ENCODE results near the gene CTBP2. TPM values are rescaled to one million over a fixed set of nuclear protein-coding genes. Genes with fewer than 3 reads are reported as not detected.
A peak's percentile ranks its signal among the peaks of the same experiment; 100 is the strongest.

The CTBP2 gene
- total RNA-seq, 1 experiment from 2014 or later = 97.2 TPM

DNA sequence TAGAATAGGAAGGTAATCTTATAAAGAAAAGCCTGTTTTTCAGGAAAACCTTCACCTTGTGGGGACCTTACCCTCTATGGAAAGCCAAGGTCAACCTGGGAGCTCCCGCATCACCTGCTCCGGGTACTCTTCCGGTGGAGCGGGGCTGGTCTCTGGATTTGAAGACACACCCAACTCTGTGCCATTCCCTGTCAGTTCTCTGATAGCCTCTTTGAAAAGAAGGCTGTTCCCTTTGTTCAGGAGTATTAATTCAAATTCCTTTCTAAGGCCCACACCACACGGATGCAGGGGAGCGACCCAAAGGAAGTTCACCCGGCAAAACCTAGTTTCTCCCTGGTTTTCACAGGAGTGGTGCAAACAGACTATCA is 10.7 kb downstream of the CTBP2 start:
- H3K4me3 ChIP-seq (ENCODE audit: low read depth, low read length) = no peak overlapping the region
- peaks cover 1% of the 10 kb centered on the region; the same call in 1 of the 2 replicates for H3K36me3 ChIP-seq (ENCODE audit: control insufficient read depth, insufficient read depth, low read length)
- no peaks in the 10 kb centered on the region for H3K9me3 ChIP-seq
- H3K27me3 ChIP-seq (replicated peaks; ENCODE audit: control insufficient read depth, insufficient read depth, low read length) = no peaks in the 10 kb centered on the region
- TF ChIP-seq, protein P1, sequence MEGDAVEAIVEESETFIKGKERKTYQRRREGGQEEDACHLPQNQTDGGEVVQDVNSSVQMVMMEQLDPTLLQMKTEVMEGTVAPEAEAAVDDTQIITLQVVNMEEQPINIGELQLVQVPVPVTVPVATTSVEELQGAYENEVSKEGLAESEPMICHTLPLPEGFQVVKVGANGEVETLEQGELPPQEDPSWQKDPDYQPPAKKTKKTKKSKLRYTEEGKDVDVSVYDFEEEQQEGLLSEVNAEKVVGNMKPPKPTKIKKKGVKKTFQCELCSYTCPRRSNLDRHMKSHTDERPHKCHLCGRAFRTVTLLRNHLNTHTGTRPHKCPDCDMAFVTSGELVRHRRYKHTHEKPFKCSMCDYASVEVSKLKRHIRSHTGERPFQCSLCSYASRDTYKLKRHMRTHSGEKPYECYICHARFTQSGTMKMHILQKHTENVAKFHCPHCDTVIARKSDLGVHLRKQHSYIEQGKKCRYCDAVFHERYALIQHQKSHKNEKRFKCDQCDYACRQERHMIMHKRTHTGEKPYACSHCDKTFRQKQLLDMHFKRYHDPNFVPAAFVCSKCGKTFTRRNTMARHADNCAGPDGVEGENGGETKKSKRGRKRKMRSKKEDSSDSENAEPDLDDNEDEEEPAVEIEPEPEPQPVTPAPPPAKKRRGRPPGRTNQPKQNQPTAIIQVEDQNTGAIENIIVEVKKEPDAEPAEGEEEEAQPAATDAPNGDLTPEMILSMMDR (IDR thresholded peaks at IDR 0.05; ENCODE audit: insufficient read depth in 1 of 2, low read depth in 1 of 2, low read length in 1 of 2, severe bottlenecking in 1 of 2, unreplicated experiment in 1 of 2) = no peak
- peaks cover 58% of the 10 kb centered on the region for H3K36me3 Mint-ChIP-seq (ENCODE audit: insufficient read depth, unreplicated experiment)
- no peaks in the 10 kb centered on the region for H3K9me3 Mint-ChIP-seq (ENCODE audit: unreplicated experiment)
- ChIA-PET POLR2A (no interaction called here), CTCF (no interaction called here)
- no peak overlapping the region for H3K4me3 Mint-ChIP-seq (ENCODE audit: unreplicated experiment)
- no TSS peak for BruUV-seq (replicated peaks)
- intact Hi-C loops (cut with micrococcal nuclease; ENCODE audit: unreplicated experiment) = no loop called here
- peaks cover 31% of the 10 kb centered on the region for H3K4me1 Mint-ChIP-seq (ENCODE audit: low read depth, unreplicated experiment)
- DNase-seq = no peak
- H3K27me3 Mint-ChIP-seq (ENCODE audit: insufficient read depth, unreplicated experiment) = no peaks in the 10 kb centered on the region
- H3K4me1 ChIP-seq = peaks cover 13% of the 10 kb centered on the region
- H3K27ac Mint-ChIP-seq (ENCODE audit: unreplicated experiment) = peak overlapping the region; percentile 36

DNA sequence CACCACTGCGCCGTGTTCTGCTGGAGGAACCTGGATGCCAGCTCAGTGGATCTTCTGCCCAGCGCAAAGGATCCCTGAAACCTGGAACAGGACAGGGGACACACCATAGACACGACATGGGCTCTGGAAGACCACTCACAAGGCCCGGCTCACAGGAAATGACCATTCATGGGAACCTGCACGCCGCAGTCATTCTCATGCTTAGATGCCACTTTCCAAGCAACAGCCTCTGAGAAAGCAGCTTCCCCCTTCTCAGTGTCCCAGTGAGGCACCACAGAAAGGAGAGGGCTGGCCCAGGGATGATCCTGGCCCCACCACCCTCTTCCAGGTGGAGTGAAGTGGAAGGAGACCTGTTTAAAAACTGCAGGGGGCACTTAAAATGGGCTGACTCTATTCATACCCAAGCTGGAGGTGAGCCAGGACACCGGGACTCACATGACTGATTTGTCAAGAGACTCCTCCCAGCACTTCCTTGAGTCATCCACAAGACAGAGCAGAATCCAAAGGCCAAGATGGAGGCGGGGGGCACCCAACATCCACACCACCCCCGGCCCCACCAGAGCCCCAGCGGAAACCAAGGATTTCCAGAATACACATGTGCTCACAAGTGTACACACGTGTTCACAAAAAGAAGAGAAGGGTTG is 11.2 kb downstream of the CTBP2 start:
- no TSS peak for BruUV-seq (replicated peaks)
- Mint-ChIP-seq H3K4me3 (ENCODE audit: unreplicated experiment) (no peak overlapping the region), H3K36me3 (ENCODE audit: insufficient read depth, unreplicated experiment) (peaks cover 61% of the 10 kb centered on the region), H3K27me3 (ENCODE audit: insufficient read depth, unreplicated experiment) (no peaks in the 10 kb centered on the region), H3K27ac (ENCODE audit: unreplicated experiment) (peak overlapping the region; percentile 36), H3K4me1 (ENCODE audit: low read depth, unreplicated experiment) (peaks cover 26% of the 10 kb centered on the region), H3K9me3 (ENCODE audit: unreplicated experiment) (no peaks in the 10 kb centered on the region)
- TF ChIP-seq, protein P1 (IDR thresholded peaks at IDR 0.05; ENCODE audit: insufficient read depth in 1 of 2, low read depth in 1 of 2, low read length in 1 of 2, severe bottlenecking in 1 of 2, unreplicated experiment in 1 of 2) = no peak
- Histone ChIP-seq H3K36me3 (ENCODE audit: control insufficient read depth, insufficient read depth, low read length) (peaks cover 1% of the 10 kb centered on the region; the same call in 1 of the 2 replicates), H3K4me3 (ENCODE audit: low read depth, low read length) (no peak overlapping the region), H3K27me3 (replicated peaks; ENCODE audit: control insufficient read depth, insufficient read depth, low read length) (no peaks in the 10 kb centered on the region), H3K9me3 (no peaks in the 10 kb centered on the region), H3K4me1 (peaks cover 9% of the 10 kb centered on the region; the same call in 1 of the 2 replicates)
- CTCF ChIA-PET = no interaction called here
- intact Hi-C loops (cut with micrococcal nuclease; ENCODE audit: unreplicated experiment) = no loop called here
- no peak for DNase-seq
- POLR2A ChIA-PET = no interaction called here

DNA sequence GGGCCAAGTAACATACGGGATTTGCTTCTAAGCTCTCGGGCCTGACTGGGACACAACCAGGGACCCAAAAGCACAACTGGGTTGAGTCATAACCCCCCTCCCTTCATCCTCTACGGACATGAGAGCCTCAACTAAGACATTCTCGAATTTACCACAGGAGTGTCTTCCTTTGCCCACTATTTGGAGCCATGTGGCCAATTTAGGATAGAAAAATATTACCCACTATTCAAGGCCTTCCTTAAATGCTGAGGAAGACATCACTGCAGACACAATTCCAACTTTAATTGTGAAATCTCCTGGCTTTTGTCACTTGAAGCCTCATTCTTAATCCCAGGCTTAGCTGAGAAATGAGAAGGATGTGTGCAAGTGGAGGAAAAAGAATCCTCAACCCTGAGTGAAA is 11.8 kb downstream of the CTBP2 start:
- Histone ChIP-seq H3K9me3 (no peaks in the 10 kb centered on the region), H3K4me3 (ENCODE audit: low read depth, low read length) (no peak overlapping the region), H3K36me3 (ENCODE audit: control insufficient read depth, insufficient read depth, low read length) (peaks cover 1% of the 10 kb centered on the region; the same call in 1 of the 2 replicates), H3K4me1 (peaks cover 9% of the 10 kb centered on the region; the same call in 1 of the 2 replicates), H3K27me3 (replicated peaks; ENCODE audit: control insufficient read depth, insufficient read depth, low read length) (no peaks in the 10 kb centered on the region)
- peaks cover 20% of the 10 kb centered on the region for H3K4me1 Mint-ChIP-seq (ENCODE audit: low read depth, unreplicated experiment)
- ChIA-PET POLR2A (no interaction called here), CTCF (no interaction called here)
- BruUV-seq (replicated peaks) = no TSS peak
- peaks cover 63% of the 10 kb centered on the region for H3K36me3 Mint-ChIP-seq (ENCODE audit: insufficient read depth, unreplicated experiment)
- no peaks in the 10 kb centered on the region for H3K9me3 Mint-ChIP-seq (ENCODE audit: unreplicated experiment)
- intact Hi-C loops (cut with micrococcal nuclease; ENCODE audit: unreplicated experiment) = no loop called here
- H3K27ac Mint-ChIP-seq (ENCODE audit: unreplicated experiment) = peak overlapping the region; percentile 36
- H3K27me3 Mint-ChIP-seq (ENCODE audit: insufficient read depth, unreplicated experiment) = no peaks in the 10 kb centered on the region
- DNase-seq = no peak
- H3K4me3 Mint-ChIP-seq (ENCODE audit: unreplicated experiment) = no peak overlapping the region
- TF ChIP-seq, protein P1 (IDR thresholded peaks at IDR 0.05; ENCODE audit: insufficient read depth in 1 of 2, low read depth in 1 of 2, low read length in 1 of 2, severe bottlenecking in 1 of 2, unreplicated experiment in 1 of 2) = no peak
